ENCODE measurements around the gene GOLGA8S.
"Not testable (repeated sequence)": the region's sequence is repeated elsewhere in the genome, so short reads cannot be mapped to it uniquely, and the experiment has no call there.

GOLGA8S gene

DNA sequence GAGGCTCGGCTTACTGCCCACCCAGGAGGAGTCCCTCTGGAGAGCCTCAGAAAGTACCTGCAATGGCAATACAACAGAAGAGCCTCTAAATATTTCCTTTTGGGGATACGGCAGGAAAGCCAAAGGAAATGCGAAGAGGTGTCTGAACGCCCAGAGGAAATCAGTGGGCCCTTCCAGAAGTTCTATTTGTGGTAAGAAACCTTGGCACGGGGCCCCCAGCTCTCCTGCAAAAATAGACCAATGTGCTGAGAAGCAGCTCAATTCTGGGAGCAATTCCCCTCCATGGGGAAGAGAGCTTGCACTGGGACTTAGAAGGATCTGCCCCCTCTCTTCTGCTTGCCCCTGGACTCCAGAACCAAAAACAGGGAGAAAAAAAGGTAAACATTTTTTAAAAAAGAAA is 44.7 kb downstream of the GOLGA8S start:
- not testable (repeated sequence) for DNase-seq (ENCODE audit: low read depth)

DNA sequence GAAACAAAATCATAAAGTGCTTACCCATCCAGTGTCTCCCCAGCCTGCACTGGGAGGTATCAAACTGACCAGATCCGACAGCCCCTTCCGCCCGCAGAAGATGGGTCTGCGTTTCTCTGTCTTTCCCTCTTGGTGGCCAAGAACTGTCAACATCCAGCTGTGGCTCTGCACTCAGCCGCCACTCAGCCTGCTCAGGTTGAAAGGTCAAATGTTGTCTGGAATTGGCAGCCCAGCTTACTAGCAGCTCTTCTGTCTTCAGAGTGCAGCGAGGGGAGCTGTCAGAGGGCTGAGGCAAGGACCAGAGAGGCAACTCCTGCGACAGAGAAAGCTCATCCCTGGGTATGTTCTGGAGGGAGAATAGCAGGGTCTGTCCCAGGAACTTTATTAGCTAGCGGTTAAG is 47.1 kb downstream of the GOLGA8S start:
- DNase-seq (ENCODE audit: low read depth): no peak

DNA sequence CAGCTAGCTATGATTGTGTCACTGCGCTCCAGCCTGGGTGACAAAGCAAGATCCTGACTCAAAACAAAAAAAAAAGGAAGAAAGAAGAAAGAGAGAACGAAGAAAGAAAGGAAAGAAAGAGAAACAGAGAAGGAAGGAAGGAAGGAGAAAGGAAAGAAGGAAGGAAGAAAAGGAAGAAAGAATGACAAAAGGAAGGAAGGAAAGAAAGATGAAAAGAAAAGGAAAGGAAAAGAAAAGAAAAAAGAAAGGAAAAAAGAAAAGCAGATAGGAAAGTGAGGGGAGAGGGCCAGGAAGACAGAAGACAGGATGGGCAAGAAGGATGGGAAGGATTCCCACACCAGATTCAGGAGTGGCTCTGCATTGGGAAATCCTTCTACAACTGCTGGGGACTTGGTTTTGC is 47.6 kb downstream of the GOLGA8S start:
- no peak for DNase-seq (ENCODE audit: low read depth)

DNA sequence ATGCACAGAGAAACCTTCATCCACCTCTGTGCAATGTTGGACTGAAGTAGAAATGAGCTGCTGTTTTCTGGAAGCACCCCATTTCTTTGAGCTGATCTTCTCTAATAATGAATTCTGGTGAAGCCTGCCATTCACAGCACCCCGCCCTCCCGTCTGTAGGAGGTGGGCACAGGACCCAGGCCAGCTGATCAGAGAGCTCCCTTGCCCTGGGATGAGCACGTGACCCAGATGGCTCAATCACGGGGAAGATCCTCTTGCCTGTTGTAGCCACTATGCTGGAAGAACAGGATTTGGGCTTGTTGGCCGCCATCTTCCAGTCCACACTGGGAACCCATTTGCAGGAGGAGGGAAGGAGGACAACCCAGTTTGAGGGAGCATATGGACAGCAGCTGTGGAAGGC is 48.0 kb downstream of the GOLGA8S start:
- no peak for DNase-seq (ENCODE audit: low read depth)

DNA sequence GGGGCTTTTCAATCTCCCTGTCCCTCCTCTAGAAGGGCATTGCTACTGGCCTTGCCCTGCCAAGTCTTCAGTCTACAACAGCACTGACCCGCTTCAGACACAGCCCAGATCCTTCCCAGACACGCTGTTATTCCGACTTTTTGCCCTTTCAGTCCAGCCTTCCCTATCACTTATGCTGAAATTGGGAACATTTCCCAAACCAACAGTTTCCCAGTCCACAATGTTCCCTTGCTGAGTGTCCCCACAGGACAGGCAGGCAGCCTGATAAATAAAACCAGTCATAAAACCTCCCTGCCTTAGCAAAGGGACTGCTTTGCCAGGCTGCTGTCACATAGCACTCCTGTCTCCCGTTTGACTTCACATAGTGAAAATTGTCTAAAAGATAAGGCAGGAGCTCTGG is 49.0 kb downstream of the GOLGA8S start:
- no peak for DNase-seq (ENCODE audit: low read depth)

DNA sequence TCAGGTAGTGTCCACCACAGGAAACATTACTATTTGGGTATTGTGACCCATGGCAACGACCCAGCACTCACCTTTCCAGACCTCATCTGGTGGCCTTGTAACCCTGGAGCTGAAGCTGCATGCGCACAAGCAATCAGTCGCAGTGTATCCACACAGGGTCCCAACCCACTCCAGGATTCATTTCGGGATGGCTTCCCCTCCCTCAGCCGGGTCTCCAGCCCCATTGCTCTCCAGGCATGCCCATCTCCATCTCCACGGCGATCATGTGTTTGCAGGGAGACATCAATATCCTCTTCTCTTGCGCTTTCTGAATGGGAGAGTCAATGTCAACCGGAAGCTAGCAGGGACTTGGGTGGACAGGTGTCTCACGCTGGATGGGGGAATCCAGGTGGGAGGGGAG is 57.3 kb downstream of the GOLGA8S start:
- DNase-seq (ENCODE audit: low read depth): no peak

DNA sequence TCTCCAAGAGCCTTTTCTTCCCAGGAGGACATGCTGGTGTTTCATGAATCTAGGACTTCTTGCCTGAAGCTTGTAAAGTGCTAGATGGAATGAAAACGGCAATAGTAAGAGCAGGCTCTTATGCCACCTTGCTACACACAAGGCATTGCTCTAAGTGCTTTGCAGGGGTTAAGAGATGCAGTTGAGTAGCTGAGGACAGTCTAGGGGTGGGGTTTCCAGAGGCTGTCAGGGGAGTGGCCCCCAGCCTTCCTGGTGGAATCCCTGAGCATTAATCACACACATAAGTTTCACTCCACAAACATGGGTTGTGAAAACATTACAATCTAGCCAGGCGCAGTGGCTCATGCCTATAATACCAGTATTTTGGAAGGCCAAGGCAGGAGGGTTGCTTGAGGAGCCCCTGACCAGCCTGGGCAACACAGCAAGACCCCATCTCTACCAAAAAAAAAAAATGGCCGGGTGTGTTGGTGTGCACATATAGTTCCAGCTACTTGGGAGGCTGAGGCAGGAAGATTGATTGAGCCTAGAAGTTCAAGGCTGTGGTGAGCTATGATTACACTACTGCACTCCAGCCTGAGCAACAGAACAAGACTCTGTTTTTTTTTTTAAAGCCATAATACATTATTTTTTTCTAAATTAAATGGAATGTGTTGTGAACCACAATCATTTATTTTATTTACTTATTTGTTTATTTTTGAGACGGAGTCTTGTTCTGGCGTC is 58.5 kb downstream of the GOLGA8S start:
- not testable (repeated sequence) for DNase-seq (ENCODE audit: low read depth)

Measured in stimulated activated CD8-positive, alpha-beta memory T cell treated with anti-CD3 and anti-CD28 coated beads, Interleukin-15, amount 100 ng/mL, for 1 hour (primary cell).